HT1080 (cell line): ENCODE data around the gene COL26A1. TPM values are rescaled to one million over a fixed set of nuclear protein-coding genes. Genes with fewer than 3 reads are reported as not detected.
"Not testable (repeated sequence)": the region's sequence is repeated elsewhere in the genome, so short reads cannot be mapped to it uniquely, and the experiment has no call there.

Experiments
- DNase-seq: peaks from one replicate; pipeline ENCODE4 v3.0.0-alpha.2; 2015; ENCODE audit warnings: low read depth
- total RNA-seq: library from RNA; depleted of rRNA; stranded (reverse); fragments of >200 nt; shearing (Covaris generic); gene quantifications from 2 replicates; pipeline ENCODE4 v1.2.3, GENCODE V29; 2014

The COL26A1 gene
- total RNA-seq, 1 experiment from 2014 or later, result 0.02 TPM

DNA sequence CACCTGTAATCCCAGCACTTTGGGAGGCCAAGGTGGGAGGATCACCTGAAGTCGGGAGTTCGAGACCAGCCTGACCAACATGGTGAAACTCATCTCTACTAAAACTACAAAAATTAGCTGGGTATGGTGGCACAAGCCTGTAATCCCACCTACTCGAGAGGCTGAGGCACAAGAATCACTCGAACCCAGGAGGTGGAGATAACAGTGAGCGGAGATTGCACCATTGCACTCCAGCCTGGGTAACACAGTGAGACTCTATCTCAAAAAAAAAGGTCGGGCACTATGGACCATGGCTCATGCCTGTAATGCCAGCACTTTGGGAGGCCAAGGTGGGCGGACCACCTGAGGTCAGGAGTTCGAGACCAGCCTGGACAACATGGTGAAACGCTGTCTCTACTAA is 127.8 kb downstream of the COL26A1 start:
- DNase-seq, result not testable (repeated sequence)

DNA sequence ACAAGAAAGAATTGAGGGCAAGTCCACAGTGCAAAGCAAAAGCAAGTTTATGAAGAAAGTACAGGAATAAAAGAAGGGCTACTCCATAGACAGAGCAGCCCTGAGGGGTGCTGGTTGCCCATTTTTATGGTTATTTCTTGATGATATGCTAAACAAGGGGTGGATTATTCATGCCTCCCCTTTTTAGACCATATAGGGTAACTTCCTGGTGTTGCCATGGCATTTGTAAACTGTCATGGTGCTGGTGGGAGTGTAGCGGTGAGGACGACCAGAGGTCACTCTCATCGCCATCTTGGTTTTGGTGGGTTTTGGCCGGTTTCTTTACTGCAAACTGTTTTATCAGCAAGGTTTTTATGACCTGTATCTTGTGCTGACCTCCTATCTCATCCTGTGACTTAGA is 128.8 kb downstream of the COL26A1 start:
- not testable (repeated sequence) for DNase-seq

GRCh38 chr7:101494602-101495329 is 132.1 kb downstream of the COL26A1 start:
- no peak for DNase-seq

GRCh38 chr7:101496017-101496416 is 133.3 kb downstream of the COL26A1 start:
- DNase-seq, result peak; percentile 11

GRCh38 chr7:101501351-101501750 is 138.7 kb downstream of the COL26A1 start:
- DNase-seq, result no peak

- no peak for DNase-seq
Measured at GRCh38 chr7:101502466-101503098, 139.9 kb downstream of the COL26A1 start.

GRCh38 chr7:101505510-101505909 is 142.8 kb downstream of the COL26A1 start:
- not testable (repeated sequence) for DNase-seq

GRCh38 chr7:101506531-101506930 is 143.9 kb downstream of the COL26A1 start:
- no peak for DNase-seq

DNA sequence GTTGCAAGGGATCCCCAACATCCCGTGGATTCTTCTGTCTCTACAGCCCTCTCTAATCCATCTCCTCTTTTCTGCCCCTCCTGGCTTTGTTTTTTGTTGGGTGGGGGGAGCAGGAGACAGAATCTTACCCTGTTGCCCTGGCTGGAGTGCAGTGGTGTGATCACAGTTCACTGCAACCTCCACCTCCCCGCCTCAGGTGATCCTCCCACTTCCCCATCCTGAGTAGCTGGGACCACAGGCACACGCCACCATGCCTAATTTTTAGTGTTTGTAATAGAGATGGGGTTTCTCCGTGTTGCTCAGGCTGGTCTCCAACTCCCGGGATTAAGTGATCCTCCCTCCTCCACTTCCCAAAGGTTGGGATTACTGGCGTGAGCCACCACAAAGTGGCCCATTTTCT is 144.7 kb downstream of the COL26A1 start:
- DNase-seq, result no peak

- DNase-seq, result peak; percentile 55
Measured at GRCh38 chr7:101507791-101508252, 145.1 kb downstream of the COL26A1 start.

GRCh38 chr7:101510297-101510696 is 147.6 kb downstream of the COL26A1 start:
- no peak for DNase-seq

DNA sequence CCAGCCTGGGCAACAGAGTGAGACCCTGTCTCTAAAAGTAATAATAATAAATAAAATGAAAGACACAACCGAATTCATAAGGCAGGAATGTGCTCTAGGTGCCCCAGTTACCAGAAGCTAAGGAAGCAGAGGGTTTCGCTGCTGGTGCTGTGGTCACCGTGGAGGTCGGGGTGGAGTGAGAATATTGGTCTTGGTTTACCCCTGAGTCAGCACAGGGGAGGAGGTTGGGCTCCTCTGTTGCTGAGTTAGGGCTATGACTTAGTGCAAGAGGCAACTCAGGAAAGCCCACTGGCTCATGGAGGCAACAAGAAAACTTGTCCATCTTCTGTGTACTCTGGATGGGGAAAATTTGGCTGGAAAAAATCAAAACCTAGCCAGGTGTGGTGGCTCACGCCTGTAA is 149.3 kb downstream of the COL26A1 start:
- DNase-seq, result no peak

DNA sequence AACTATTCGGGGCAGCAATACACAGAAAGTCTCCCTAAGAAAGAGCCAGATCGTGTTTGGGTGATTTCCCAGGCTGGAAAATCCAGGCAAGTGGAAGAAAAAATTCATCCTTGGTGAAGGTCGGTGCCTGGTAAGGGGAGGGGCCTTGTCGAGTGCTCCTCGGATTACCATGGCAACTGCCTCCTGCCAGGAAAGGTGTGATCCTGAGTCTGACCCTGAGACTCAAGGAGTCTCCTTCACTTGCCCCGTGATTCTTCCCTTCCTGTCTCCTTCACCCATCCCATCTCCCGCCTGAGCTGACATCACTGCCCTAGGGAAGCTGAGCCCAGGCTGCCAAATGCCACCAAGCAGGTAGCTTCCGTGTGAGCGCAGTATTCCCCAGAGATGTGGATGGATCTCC is 154.2 kb downstream of the COL26A1 start:
- no peak for DNase-seq

DNA sequence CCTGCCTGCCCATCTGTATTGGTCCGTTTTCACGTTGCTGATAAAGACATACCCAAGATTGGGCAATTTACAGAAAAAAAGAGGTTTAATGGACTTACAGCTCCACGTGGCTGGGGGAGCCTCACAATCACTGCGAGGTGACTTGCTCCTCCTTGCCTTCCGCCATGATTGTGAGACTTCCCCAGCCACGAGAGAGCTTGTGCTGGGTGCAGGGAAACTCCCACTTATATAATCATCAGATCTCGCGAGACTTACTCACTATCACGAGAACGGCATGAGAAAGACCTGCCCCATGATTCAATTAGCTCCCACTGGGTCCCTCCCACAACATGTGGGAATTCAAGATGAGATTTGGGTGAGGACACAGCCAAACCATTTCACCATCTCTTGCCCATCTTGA is 154.6 kb downstream of the COL26A1 start:
- DNase-seq, result peak; percentile 24

DNA sequence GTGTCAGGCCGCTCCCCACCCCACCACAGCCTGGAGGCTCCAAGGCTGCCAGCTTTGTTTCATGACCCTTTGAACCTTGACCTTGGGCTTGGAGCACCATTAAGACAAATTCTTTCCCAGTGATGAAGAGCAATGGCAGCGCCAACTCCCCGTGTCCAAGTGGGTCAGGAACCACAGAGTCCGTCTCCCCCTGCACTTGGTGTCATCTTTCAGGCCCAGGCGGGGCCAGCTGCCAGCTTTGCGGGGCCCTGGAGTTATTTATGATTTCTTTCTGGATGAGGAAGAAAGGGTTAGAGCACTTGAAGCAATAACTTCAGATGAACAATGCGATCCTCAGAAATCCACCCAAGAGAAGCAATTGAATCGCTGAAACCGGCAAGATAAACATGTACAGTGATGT is 155.7 kb downstream of the COL26A1 start:
- DNase-seq, result no peak

DNA sequence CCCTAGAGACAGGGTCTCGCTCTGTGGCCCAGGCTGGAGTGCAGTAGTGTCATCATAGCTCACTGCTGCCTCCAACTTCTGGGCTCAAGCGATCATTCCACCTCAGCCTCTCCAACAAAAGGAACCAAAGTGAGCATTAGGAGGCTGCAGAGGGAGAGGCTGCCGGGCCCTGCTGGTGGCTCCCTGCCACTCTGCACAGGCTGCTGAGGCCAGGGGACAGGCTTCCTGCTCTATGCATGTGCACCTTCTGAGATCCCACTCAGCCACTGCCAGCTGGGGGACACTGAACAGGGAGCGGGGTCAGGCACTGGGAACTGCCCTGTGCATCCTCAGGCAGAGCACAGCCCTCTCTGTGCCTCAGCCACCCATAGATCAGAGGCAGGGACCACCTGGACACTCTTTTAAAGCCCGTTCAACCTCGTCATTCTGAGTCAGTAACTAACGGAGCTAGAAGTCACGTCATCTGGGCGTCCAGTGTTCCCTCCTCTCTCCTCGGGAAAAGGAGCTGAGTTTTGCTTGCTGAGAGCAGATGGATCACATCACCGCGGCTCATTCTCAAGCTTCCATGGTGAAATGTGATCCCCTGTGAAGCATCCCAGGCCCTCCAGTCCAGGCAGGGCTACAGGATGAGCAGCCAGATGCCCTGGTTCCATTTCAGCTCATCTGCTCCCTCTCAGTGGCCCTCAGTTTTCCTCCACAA is 156.8 kb downstream of the COL26A1 start:
- DNase-seq, result no peak

DNA sequence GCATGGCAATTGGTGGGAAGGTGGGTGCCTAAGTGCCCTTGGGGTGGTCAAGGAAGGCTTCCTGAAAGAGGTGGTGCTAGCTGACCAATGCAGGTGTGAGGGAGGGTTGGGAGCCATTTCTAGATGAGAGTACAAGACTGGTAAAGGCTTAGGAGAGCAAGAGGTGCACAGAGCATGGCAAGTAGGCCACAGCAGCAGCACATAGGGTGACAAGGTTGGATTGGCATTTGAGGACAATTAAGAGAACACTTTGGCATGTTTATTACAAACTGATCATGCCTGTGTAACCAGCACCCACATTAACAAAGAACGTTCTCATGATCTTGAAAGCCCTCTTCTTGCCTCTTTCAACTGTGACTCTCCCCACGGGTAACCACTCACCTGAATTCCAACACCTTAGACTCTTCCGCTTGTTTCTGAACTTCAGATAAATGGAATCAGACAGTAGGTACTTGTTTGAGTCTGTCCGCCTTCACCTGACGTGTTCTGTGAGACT is 158.8 kb downstream of the COL26A1 start:
- no peak for DNase-seq

DNA sequence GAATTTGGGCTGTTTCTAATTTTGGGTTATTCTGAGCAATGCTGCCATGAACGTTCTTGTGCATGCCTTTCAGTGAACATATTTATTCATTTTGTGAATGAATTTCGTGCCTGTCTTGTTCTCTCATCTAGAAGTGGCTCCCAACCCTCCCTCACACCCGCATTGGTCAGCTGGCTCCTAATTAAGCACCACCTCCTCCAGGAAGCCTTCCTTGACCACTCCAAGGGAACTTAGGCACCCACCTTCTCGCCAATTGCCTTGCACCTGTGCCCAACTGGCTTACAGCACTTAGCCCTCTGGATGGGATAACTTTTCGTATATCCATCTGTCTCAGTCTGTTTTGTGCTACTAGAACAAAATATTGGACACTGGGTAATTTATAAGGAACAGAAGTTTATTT is 159.3 kb downstream of the COL26A1 start:
- DNase-seq, result no peak

DNA sequence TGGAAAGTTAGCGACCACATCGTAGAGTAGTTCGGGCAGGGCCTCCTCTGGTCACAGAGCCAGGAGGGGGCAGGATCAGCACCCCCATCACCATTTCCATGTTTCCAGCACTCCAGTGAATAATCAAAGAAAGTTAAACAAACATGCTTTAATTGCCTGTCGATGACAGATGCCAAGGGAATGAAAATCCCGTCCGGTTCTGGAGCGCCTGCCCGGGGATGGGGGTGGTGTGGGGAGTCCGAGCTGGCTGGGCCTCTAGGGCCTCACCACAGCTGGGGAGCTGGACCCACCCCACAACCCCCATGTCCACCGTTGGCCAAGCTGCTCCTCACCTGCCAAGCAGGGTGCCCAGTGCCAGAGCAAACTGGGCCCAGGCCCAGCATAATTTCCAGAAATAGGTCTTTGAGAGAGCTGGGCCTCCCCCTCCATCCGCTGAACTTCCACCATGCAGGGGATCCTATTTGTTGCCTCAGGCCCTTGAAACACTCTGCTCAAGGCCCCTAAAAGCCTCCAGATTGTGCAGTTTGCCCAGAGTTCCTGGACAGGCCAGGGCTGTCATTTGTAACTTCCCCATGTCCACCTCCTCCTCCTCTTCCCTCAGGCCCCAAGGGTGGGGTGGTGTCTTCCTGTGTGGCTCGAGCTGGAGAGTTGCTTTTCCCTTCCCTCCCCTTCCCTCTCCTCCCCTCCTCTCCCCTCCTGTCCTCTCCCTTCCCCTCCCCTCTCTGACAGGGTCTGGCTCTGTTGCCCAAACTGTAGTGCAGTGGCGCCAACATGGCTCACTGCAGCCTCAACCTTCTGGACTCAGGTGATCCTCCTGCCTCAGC is 165.4 kb downstream of the COL26A1 start:
- no peak for DNase-seq

DNA sequence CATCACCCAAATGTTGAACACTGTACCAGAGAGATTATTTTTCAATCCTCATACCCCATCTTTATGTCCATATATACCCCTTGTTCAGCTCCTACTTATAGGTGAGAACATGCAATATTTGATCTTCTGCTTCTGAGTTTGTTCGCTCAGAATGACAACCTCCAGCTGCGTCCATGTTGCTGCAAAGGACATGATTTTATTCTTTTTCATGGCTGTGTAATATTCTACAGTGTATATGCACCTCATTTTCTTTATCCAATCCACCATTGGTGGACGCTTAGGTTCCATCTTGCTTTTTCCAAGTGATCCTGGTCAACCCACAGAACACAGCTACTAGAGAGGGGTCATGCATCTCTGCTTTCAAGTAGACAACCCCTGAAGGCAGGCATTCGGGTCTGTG is 166.9 kb downstream of the COL26A1 start:
- no peak for DNase-seq

GRCh38 chr7:101531726-101532357 is 169.2 kb downstream of the COL26A1 start:
- no peak for DNase-seq
